ENCODE measurements around the gene FAM227B.
"Not testable (repeated sequence)": the region's sequence is repeated elsewhere in the genome, so short reads cannot be mapped to it uniquely, and the experiment has no call there.

FAM227B gene

GRCh38 chr15:49427372-49427771 lies 193.2 kb downstream of the FAM227B start:
- Mint-ChIP-seq H3K27me3 (no peaks in the 10 kb centered on the region), H3K4me3 (no peak overlapping the region), H3K36me3 (no peaks in the 10 kb centered on the region), H3K9me3 (no peaks in the 10 kb centered on the region), H3K27ac (no peak overlapping the region), H3K4me1 (no peaks in the 10 kb centered on the region)
- ATAC-seq (replicated peaks) (no peak), DNase-seq (no peak)

- DNase-seq (no peak), ATAC-seq (replicated peaks) (no peak)
- Mint-ChIP-seq H3K4me1 (peaks cover 3 to 7% of the 10 kb centered on the region in 2 donors), H3K27me3 (no peaks in the 10 kb centered on the region), H3K36me3 (no peaks in the 10 kb centered on the region), H3K27ac (no peak overlapping the region), H3K4me3 (no peak overlapping the region), H3K9me3 (no peaks in the 10 kb centered on the region)
Measured at GRCh38 chr15:49424954-49425353, 195.7 kb downstream of the FAM227B start.

GRCh38 chr15:49423901-49424550 lies 196.6 kb downstream of the FAM227B start:
- ATAC-seq (replicated peaks) = no peak
- no peaks in the 10 kb centered on the region for H3K36me3 Mint-ChIP-seq

GRCh38 chr15:49423021-49423420 lies 197.6 kb downstream of the FAM227B start, which contains the start of gene FGF7:
Gene FGF7, plus strand, starts transcription at chr15:49423242. Its CDS starts 1,056 bp downstream, at chr15:49424298.
- Mint-ChIP-seq H3K27ac (no peak within 1 kb of the TSS), H3K9me3 (no peaks in the 10 kb centered on the region), H3K27me3 (no peaks in the 10 kb centered on the region), H3K4me3 (peak within 1 kb of the TSS in 1 of 2 donors; percentile 50), H3K4me1 (peaks cover 3 to 7% of the 10 kb centered on the region in 2 donors), H3K36me3 (no peaks in the 10 kb centered on the region)
- ATAC-seq (replicated peaks) (no peak), DNase-seq (no peak)

More at GRCh38 chr15:49423901-49424550, 196.6 kb downstream of the FAM227B start:
- Mint-ChIP-seq H3K9me3 (no peaks in the 10 kb centered on the region), H3K4me3 (no peak overlapping the region), H3K4me1 (peaks cover 3 to 7% of the 10 kb centered on the region in 2 donors), H3K27me3 (no peaks in the 10 kb centered on the region), H3K27ac (no peak overlapping the region)
- no peak for DNase-seq

- Mint-ChIP-seq H3K9me3 (no peaks in the 10 kb centered on the region), H3K4me1 (peaks cover 3 to 7% of the 10 kb centered on the region in 2 donors), H3K36me3 (no peaks in the 10 kb centered on the region), H3K27me3 (peaks cover 0 to 4% of the 10 kb centered on the region in 2 donors), H3K4me3 (peak overlapping the region; percentile 7 to 50), H3K27ac (peak overlapping the region; percentile 2)
- DNase-seq = no peak
- peak; percentile 16 to 22 for ATAC-seq (replicated peaks)
Measured at GRCh38 chr15:49421991-49422390, 198.6 kb downstream of the FAM227B start.

- ATAC-seq (replicated peaks) = no peak
- DNase-seq = no peak
- Mint-ChIP-seq H3K4me3 (no peak overlapping the region), H3K27ac (no peak overlapping the region), H3K9me3 (no peaks in the 10 kb centered on the region), H3K4me1 (peaks cover 3 to 7% of the 10 kb centered on the region in 2 donors), H3K27me3 (peaks cover 4 to 12% of the 10 kb centered on the region in 2 donors), H3K36me3 (no peaks in the 10 kb centered on the region)
Measured at GRCh38 chr15:49418811-49419210, 201.8 kb downstream of the FAM227B start.

GRCh38 chr15:49415638-49416037 lies 205.0 kb downstream of the FAM227B start:
- no peak for ATAC-seq (replicated peaks)
- Mint-ChIP-seq H3K27ac (no peak overlapping the region), H3K36me3 (no peaks in the 10 kb centered on the region)

GRCh38 chr15:49415149-49415548 lies 205.5 kb downstream of the FAM227B start:
- DNase-seq (no peak), ATAC-seq (replicated peaks) (no peak)
- H3K36me3 Mint-ChIP-seq = no peaks in the 10 kb centered on the region
- H3K27ac Mint-ChIP-seq = no peak overlapping the region
- peaks cover 8 to 18% of the 10 kb centered on the region in 2 donors for H3K27me3 Mint-ChIP-seq
- no peak overlapping the region for H3K4me3 Mint-ChIP-seq
- no peaks in the 10 kb centered on the region for H3K4me1 Mint-ChIP-seq
- no peaks in the 10 kb centered on the region for H3K9me3 Mint-ChIP-seq

More at GRCh38 chr15:49415638-49416037, 205.0 kb downstream of the FAM227B start:
- no peak for DNase-seq
- Mint-ChIP-seq H3K9me3 (no peaks in the 10 kb centered on the region), H3K27me3 (peaks cover 4 to 18% of the 10 kb centered on the region in 2 donors), H3K4me1 (no peaks in the 10 kb centered on the region), H3K4me3 (no peak overlapping the region)

GRCh38 chr15:49412797-49413196 lies 207.8 kb downstream of the FAM227B start:
- Mint-ChIP-seq H3K27ac (no peak overlapping the region), H3K4me3 (no peak overlapping the region), H3K9me3 (no peaks in the 10 kb centered on the region), H3K27me3 (peaks cover 10 to 18% of the 10 kb centered on the region in 2 donors), H3K36me3 (no peaks in the 10 kb centered on the region), H3K4me1 (peaks cover 2 to 5% of the 10 kb centered on the region in 2 donors)
- ATAC-seq (replicated peaks) (no peak), DNase-seq (no peak)

GRCh38 chr15:49410641-49411040 lies 210.0 kb downstream of the FAM227B start:
- no peaks in the 10 kb centered on the region for H3K36me3 Mint-ChIP-seq
- H3K9me3 Mint-ChIP-seq = no peaks in the 10 kb centered on the region
- H3K27ac Mint-ChIP-seq = no peak overlapping the region
- H3K4me3 Mint-ChIP-seq = no peak overlapping the region
- H3K27me3 Mint-ChIP-seq = peaks cover 6 to 23% of the 10 kb centered on the region in 2 donors
- no peak for ATAC-seq (replicated peaks)
- peaks cover 2 to 5% of the 10 kb centered on the region in 2 donors for H3K4me1 Mint-ChIP-seq
- DNase-seq = no peak

- Mint-ChIP-seq H3K9me3 (no peaks in the 10 kb centered on the region), H3K4me3 (no peak overlapping the region), H3K4me1 (peaks cover 2 to 5% of the 10 kb centered on the region in 2 donors), H3K27ac (no peak overlapping the region), H3K36me3 (no peaks in the 10 kb centered on the region), H3K27me3 (peaks cover 6 to 9% of the 10 kb centered on the region in 2 donors)
- ATAC-seq (replicated peaks) = no peak
- no peak for DNase-seq
Measured at GRCh38 chr15:49406352-49407118, 214.1 kb downstream of the FAM227B start.

GRCh38 chr15:49402515-49403296 lies 217.9 kb downstream of the FAM227B start:
- not testable (repeated sequence) for H3K36me3 Mint-ChIP-seq; H3K4me3 Mint-ChIP-seq; H3K4me1 Mint-ChIP-seq; H3K27me3 Mint-ChIP-seq; DNase-seq; H3K9me3 Mint-ChIP-seq; H3K27ac Mint-ChIP-seq; ATAC-seq (replicated peaks)

GRCh38 chr15:49387471-49387870 lies 233.1 kb downstream of the FAM227B start:
- H3K4me3 Mint-ChIP-seq = no peak overlapping the region
- H3K27ac Mint-ChIP-seq = no peak overlapping the region
- no peak for DNase-seq
- peak; percentile 83 to 86 for ATAC-seq (replicated peaks)
- H3K9me3 Mint-ChIP-seq = no peaks in the 10 kb centered on the region
- H3K27me3 Mint-ChIP-seq = no peaks in the 10 kb centered on the region
- H3K4me1 Mint-ChIP-seq = peaks cover 0 to 6% of the 10 kb centered on the region in 2 donors
- H3K36me3 Mint-ChIP-seq = no peaks in the 10 kb centered on the region

- Mint-ChIP-seq H3K36me3 (no peaks in the 10 kb centered on the region), H3K27me3 (no peaks in the 10 kb centered on the region), H3K4me3 (no peak overlapping the region), H3K9me3 (no peaks in the 10 kb centered on the region), H3K4me1 (peaks cover 0 to 6% of the 10 kb centered on the region in 2 donors), H3K27ac (no peak overlapping the region)
- DNase-seq (no peak), ATAC-seq (replicated peaks) (no peak)
Measured at GRCh38 chr15:49383266-49383665, 237.4 kb downstream of the FAM227B start.
